DND-41 (cell line): ENCODE results near the gene DENND1A.

Source experiments
- ATAC-seq: fragments of 200-7000 bp; cut with Tn5 transposase; 3 replicates; pipeline ENCODE4 v1.9.1; 2021; ENCODE audit warnings: low read depth; ENCODE audit not compliant: insufficient read depth
- DNase-seq: peaks from one replicate; pipeline ENCODE4 v3.0.0-alpha.2; 2020
- H2AFZ ChIP-seq: 2 replicates; pipeline ENCODE4 v1.6.0; 2012; ENCODE audit warnings: low read depth, low read length
- H3K27ac ChIP-seq: 2 replicates; pipeline ENCODE4 v1.5.1; 2012; ENCODE audit warnings: low read length, inconsistent platforms
- H3K27me3 ChIP-seq: fragments of 200-600 bp; sonication (generic); 2 replicates; pipeline ENCODE4 v1.6.0; 2012; ENCODE audit warnings: low read length, mild to moderate bottlenecking, inconsistent platforms; ENCODE audit not compliant: insufficient read depth, poor library complexity
- H3K36me3 ChIP-seq: 2 replicates; pipeline ENCODE4 v1.5.1; 2012; ENCODE audit warnings: low read length, inconsistent platforms; ENCODE audit not compliant: insufficient read depth
- H3K4me1 ChIP-seq: 2 replicates; pipeline ENCODE4 v1.5.1; 2012; ENCODE audit warnings: mild to moderate bottlenecking, low read length; ENCODE audit not compliant: insufficient read depth
- H3K4me2 ChIP-seq: 2 replicates; pipeline ENCODE4 v1.6.0; 2012; ENCODE audit warnings: mild to moderate bottlenecking, moderate library complexity, low read length, inconsistent platforms; ENCODE audit not compliant: insufficient read depth
- H3K4me3 ChIP-seq, 2 experiments: fragments of 200-600 bp in 1 of 2; shearing (Covaris generic) in 1 of 2; 2 replicates each; pipeline ENCODE4 v1.5.1; 2012 to 2016; ENCODE audit warnings: inconsistent platforms in 2 of 2, low read length in 2 of 2, mild to moderate bottlenecking in 2 of 2, low read depth in 1 of 2, moderate library complexity in 1 of 2
- H3K79me2 ChIP-seq: 2 replicates; pipeline ENCODE4 v1.6.0; 2012; ENCODE audit warnings: low read length, inconsistent platforms; ENCODE audit not compliant: insufficient read depth
- H3K9ac ChIP-seq: 2 replicates; pipeline ENCODE4 v1.6.0; 2012; ENCODE audit warnings: low read depth, mild to moderate bottlenecking, inconsistent platforms, low read length, moderate library complexity
- H3K9me3 ChIP-seq: 2 replicates; pipeline ENCODE4 v1.5.1; 2012; ENCODE audit warnings: low read length, moderate library complexity, mild to moderate bottlenecking, inconsistent platforms; ENCODE audit not compliant: insufficient read depth, severe bottlenecking
- H4K20me1 ChIP-seq: 2 replicates; pipeline ENCODE4 v1.6.0; 2012; ENCODE audit warnings: low read length; ENCODE audit not compliant: insufficient read depth
- EZH2 ChIP-seq: IDR thresholded peaks from 3 replicates; pipeline ENCODE4 v1.6.1; 2012; ENCODE audit warnings: borderline replicate concordance, low read depth, mild to moderate bottlenecking, moderate library complexity, low read length, inconsistent platforms; ENCODE audit not compliant: severe bottlenecking
- TF ChIP-seq, protein P1 (sequence below): IDR thresholded peaks from 2 replicates; pipeline ENCODE4 v1.5.1; 2012; ENCODE audit warnings: borderline replicate concordance, low read length, moderate library complexity, mild to moderate bottlenecking; ENCODE audit not compliant: poor library complexity, severe bottlenecking; ENCODE audit errors: extremely low read depth

DENND1A gene

DNA sequence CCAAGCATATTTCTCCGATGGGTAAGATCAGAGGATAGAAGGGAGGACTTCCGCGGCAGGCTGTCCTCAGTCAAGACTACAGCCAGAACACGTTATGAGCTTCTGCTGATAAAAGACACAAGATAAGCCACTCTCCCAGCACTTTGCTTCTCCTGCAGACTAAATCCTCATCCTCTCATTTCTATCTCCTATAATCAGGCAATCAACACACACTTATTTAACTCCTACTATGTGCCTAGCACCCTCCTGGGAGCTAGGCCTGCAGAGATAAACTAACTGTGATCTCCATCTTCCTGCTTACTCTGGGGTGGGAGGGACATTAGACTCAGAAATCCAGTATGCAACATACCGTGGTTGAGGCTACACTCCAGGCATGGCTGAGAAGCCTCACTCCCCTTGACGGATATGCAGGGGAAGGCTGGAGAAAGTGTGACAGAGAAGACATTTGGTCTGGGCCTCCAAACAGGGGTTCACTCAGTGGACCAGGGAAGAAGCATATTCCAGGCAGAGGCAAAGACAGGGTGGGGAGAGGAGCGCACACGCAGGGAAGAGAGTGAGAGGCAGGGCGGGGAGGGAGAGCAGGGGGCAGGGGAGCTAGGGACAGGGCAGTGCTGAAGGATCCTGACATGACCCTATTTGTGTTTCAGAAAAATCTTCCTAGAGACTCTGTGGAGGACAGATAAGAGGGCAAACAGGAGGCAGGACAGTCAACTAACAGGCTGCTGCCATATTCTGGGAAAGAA, 274.1 kb downstream of the DENND1A start:
- peaks cover 4% of the 10 kb centered on the region; the same call in 1 of the 2 replicates for H3K36me3 ChIP-seq
- no peak overlapping the region for H3K27ac ChIP-seq

GRCh38 chr9:123654994-123655637, 274.8 kb downstream of the DENND1A start:
- H3K4me2 ChIP-seq = no peak overlapping the region
- no peak overlapping the region for H3K27ac ChIP-seq
- H3K36me3 ChIP-seq = peaks cover 4% of the 10 kb centered on the region; the same call in 1 of the 2 replicates
- H3K79me2 ChIP-seq = no peaks in the 10 kb centered on the region
- no peaks in the 10 kb centered on the region for H3K9me3 ChIP-seq
- no peak for ATAC-seq
- no peak overlapping the region for H3K9ac ChIP-seq
- no peak for TF ChIP-seq EZH2
- TF ChIP-seq, protein P1, sequence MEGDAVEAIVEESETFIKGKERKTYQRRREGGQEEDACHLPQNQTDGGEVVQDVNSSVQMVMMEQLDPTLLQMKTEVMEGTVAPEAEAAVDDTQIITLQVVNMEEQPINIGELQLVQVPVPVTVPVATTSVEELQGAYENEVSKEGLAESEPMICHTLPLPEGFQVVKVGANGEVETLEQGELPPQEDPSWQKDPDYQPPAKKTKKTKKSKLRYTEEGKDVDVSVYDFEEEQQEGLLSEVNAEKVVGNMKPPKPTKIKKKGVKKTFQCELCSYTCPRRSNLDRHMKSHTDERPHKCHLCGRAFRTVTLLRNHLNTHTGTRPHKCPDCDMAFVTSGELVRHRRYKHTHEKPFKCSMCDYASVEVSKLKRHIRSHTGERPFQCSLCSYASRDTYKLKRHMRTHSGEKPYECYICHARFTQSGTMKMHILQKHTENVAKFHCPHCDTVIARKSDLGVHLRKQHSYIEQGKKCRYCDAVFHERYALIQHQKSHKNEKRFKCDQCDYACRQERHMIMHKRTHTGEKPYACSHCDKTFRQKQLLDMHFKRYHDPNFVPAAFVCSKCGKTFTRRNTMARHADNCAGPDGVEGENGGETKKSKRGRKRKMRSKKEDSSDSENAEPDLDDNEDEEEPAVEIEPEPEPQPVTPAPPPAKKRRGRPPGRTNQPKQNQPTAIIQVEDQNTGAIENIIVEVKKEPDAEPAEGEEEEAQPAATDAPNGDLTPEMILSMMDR = no peak
- no peaks in the 10 kb centered on the region for H3K4me1 ChIP-seq
- no peak overlapping the region for H2AFZ ChIP-seq
- no peak overlapping the region for H3K4me3 ChIP-seq
- DNase-seq = no peak
- no peaks in the 10 kb centered on the region for H3K27me3 ChIP-seq
- peaks cover 4% of the 10 kb centered on the region; the same call in 1 of the 2 replicates for H4K20me1 ChIP-seq

More for the DNA sequence above, 274.1 kb downstream of the DENND1A start:
- Histone ChIP-seq H3K79me2 (no peaks in the 10 kb centered on the region), H3K9ac (no peak overlapping the region), H2AFZ (no peak overlapping the region), H3K27me3 (no peaks in the 10 kb centered on the region), H3K4me3 (no peak overlapping the region), H4K20me1 (peaks cover 4% of the 10 kb centered on the region; the same call in 1 of the 2 replicates), H3K4me1 (no peaks in the 10 kb centered on the region), H3K9me3 (no peaks in the 10 kb centered on the region), H3K4me2 (no peak overlapping the region)
- TF ChIP-seq, protein P1 = no peak
- TF ChIP-seq EZH2 = no peak
- ATAC-seq = no peak
- DNase-seq = no peak

GRCh38 chr9:123654218-123654993, 275.5 kb downstream of the DENND1A start:
- no peaks in the 10 kb centered on the region for H3K79me2 ChIP-seq
- H3K4me1 ChIP-seq = no peaks in the 10 kb centered on the region
- no peak overlapping the region for H2AFZ ChIP-seq
- peaks cover 4% of the 10 kb centered on the region; the same call in 1 of the 2 replicates for H4K20me1 ChIP-seq
- ATAC-seq (no peak), DNase-seq (no peak)
- no peak overlapping the region for H3K27ac ChIP-seq
- no peak overlapping the region for H3K4me3 ChIP-seq
- TF ChIP-seq EZH2 = no peak
- TF ChIP-seq, protein P1 = no peak
- no peaks in the 10 kb centered on the region for H3K9me3 ChIP-seq
- no peaks in the 10 kb centered on the region for H3K27me3 ChIP-seq
- peaks cover 4% of the 10 kb centered on the region; the same call in 1 of the 2 replicates for H3K36me3 ChIP-seq
- no peak overlapping the region for H3K9ac ChIP-seq
- H3K4me2 ChIP-seq = no peak overlapping the region
